ENCODE measurements around the gene CTSD.

GRCh38 chr11:1737080-1737757, 26.5 kb downstream of the CTSD start:
- TF ChIP-seq EP300 (IDR thresholded peaks at IDR 0.05): no peak
- TF ChIP-seq POLR2A (IDR thresholded peaks at IDR 0.05): no peak
- TF ChIP-seq, protein P1, sequence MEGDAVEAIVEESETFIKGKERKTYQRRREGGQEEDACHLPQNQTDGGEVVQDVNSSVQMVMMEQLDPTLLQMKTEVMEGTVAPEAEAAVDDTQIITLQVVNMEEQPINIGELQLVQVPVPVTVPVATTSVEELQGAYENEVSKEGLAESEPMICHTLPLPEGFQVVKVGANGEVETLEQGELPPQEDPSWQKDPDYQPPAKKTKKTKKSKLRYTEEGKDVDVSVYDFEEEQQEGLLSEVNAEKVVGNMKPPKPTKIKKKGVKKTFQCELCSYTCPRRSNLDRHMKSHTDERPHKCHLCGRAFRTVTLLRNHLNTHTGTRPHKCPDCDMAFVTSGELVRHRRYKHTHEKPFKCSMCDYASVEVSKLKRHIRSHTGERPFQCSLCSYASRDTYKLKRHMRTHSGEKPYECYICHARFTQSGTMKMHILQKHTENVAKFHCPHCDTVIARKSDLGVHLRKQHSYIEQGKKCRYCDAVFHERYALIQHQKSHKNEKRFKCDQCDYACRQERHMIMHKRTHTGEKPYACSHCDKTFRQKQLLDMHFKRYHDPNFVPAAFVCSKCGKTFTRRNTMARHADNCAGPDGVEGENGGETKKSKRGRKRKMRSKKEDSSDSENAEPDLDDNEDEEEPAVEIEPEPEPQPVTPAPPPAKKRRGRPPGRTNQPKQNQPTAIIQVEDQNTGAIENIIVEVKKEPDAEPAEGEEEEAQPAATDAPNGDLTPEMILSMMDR (IDR thresholded peaks at IDR 0.05): no peak
- TF ChIP-seq POLR2AphosphoS5 (IDR thresholded peaks at IDR 0.05): no peak
